Type B pancreatic cell (in vitro differentiated cells): ENCODE data around the gene CHAF1B. TPM values are rescaled to one million over a fixed set of nuclear protein-coding genes. Genes with fewer than 3 reads are reported as not detected.
A peak's percentile ranks its signal among the peaks of the same experiment; 100 is the strongest.

ENCODE experiments used
- DNase-seq: peaks from one replicate; pipeline ENCODE4 v3.0.0; 2021; ENCODE audit warnings: mixed read lengths; ENCODE audit not compliant: unreplicated experiment; ENCODE audit errors: extremely low spot score
- H3K27ac Mint-ChIP-seq: 2 replicates; pipeline ENCODE4 v1.8.0; 2021; ENCODE audit warnings: mild to moderate bottlenecking, mixed read lengths
- H3K27me3 Mint-ChIP-seq: 2 replicates; pipeline ENCODE4 v1.8.0; 2021; ENCODE audit warnings: mixed read lengths
- H3K36me3 Mint-ChIP-seq: 2 replicates; pipeline ENCODE4 v1.8.0; 2021; ENCODE audit warnings: mixed read lengths
- H3K4me1 Mint-ChIP-seq: one replicate; pipeline ENCODE4 v1.8.0; 2021; ENCODE audit warnings: mixed read lengths; ENCODE audit not compliant: unreplicated experiment
- H3K4me3 Mint-ChIP-seq: 2 replicates; pipeline ENCODE4 v1.8.0; 2021; ENCODE audit warnings: mild to moderate bottlenecking, mixed read lengths
- H3K9me3 Mint-ChIP-seq: 2 replicates; pipeline ENCODE4 v1.8.0; 2021; ENCODE audit warnings: mixed read lengths
- CTCF ChIP-seq: fragments of 200-600 bp; sonication (generic); conservative IDR thresholded peaks from 2 replicates; pipeline ENCODE4 v1.5.0; 2021; ENCODE audit warnings: antibody characterized with exemption, mild to moderate bottlenecking
- total RNA-seq: library from RNA; stranded (reverse); gene quantifications from 2 replicates; pipeline ENCODE4 v1.2.1, GENCODE V29; 2021; ENCODE audit warnings: low replicate concordance

CHAF1B gene
- total RNA-seq, 1 donor from 2014 or later: 17.1 TPM

GRCh38 chr21:36424592-36424991 lies 39.4 kb downstream of the CHAF1B start:
- no peak overlapping the region for H3K4me3 Mint-ChIP-seq
- no peaks in the 10 kb centered on the region for H3K36me3 Mint-ChIP-seq
- no peak for TF ChIP-seq CTCF
- no peaks in the 10 kb centered on the region for H3K27me3 Mint-ChIP-seq
- peaks cover 15% of the 10 kb centered on the region for H3K4me1 Mint-ChIP-seq
- no peak for DNase-seq
- H3K27ac Mint-ChIP-seq: no peak overlapping the region
- no peaks in the 10 kb centered on the region for H3K9me3 Mint-ChIP-seq

- DNase-seq: no peak
- Mint-ChIP-seq H3K27me3 (peaks cover 2% of the 10 kb centered on the region), H3K4me3 (no peak overlapping the region), H3K9me3 (no peaks in the 10 kb centered on the region), H3K27ac (no peak overlapping the region), H3K4me1 (peaks cover 16% of the 10 kb centered on the region), H3K36me3 (no peaks in the 10 kb centered on the region)
- no peak for TF ChIP-seq CTCF
Measured at GRCh38 chr21:36425286-36425685, 40.1 kb downstream of the CHAF1B start.

DNA sequence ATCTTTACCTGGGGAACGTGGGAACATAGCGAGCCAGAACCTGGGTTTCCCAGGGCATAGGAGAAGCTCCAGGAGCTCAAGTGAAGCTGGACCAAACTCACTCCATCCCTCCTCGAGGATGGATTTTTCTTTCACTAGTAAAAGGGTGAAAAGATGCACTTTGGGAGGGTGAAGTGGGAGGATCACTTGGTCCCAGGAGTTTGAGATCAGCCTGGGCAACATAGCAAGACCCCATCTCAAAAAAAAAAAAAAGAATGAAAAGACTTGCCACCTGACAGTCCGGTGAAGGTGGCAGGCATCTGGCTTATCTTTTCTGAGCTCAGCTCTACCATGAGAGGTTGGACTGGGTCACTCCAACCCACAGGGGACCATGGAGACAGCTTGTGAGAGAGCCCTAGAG lies 42.3 kb downstream of the CHAF1B start:
- no peak overlapping the region for H3K27ac Mint-ChIP-seq
- peaks cover 3% of the 10 kb centered on the region for H3K27me3 Mint-ChIP-seq
- no peaks in the 10 kb centered on the region for H3K36me3 Mint-ChIP-seq
- DNase-seq: no peak
- no peaks in the 10 kb centered on the region for H3K9me3 Mint-ChIP-seq
- H3K4me3 Mint-ChIP-seq: no peak overlapping the region
- no peak for TF ChIP-seq CTCF
- H3K4me1 Mint-ChIP-seq: peaks cover 22% of the 10 kb centered on the region

- H3K9me3 Mint-ChIP-seq: no peaks in the 10 kb centered on the region
- no peak overlapping the region for H3K4me3 Mint-ChIP-seq
- H3K4me1 Mint-ChIP-seq: peaks cover 22% of the 10 kb centered on the region
- H3K27me3 Mint-ChIP-seq: peaks cover 3% of the 10 kb centered on the region
- no peak for TF ChIP-seq CTCF
- no peak overlapping the region for H3K27ac Mint-ChIP-seq
- no peaks in the 10 kb centered on the region for H3K36me3 Mint-ChIP-seq
- no peak for DNase-seq
Measured at GRCh38 chr21:36428761-36429432, 43.7 kb downstream of the CHAF1B start.

GRCh38 chr21:36429947-36430546 lies 44.9 kb downstream of the CHAF1B start:
- DNase-seq: no peak
- peak overlapping the region; percentile 54 for H3K4me3 Mint-ChIP-seq

More at GRCh38 chr21:36429947-36430546, 44.9 kb downstream of the CHAF1B start:
- Mint-ChIP-seq H3K36me3 (no peaks in the 10 kb centered on the region), H3K4me1 (peaks cover 30% of the 10 kb centered on the region), H3K27me3 (peaks cover 3% of the 10 kb centered on the region), H3K27ac (peak overlapping the region; percentile 72), H3K9me3 (no peaks in the 10 kb centered on the region)
- peak; percentile 22 for TF ChIP-seq CTCF
